Vagina (tissue), 2 donors: Measurements from ENCODE around the gene EPHB1. TPM values are rescaled to one million over a fixed set of nuclear protein-coding genes. Genes with fewer than 3 reads are reported as not detected.

Experiments
- DNase-seq, 2 donors: peaks; one replicate each; pipeline ENCODE4 v3.0.0-alpha.2; 2017; ENCODE audit errors: extremely low spot score in 2 of 2
- H3K27ac ChIP-seq: fragments of 200-600 bp; sonication (generic); one replicate; pipeline ENCODE4 v1.5.1; 2019
- H3K27me3 ChIP-seq: fragments of 200-600 bp; sonication (generic); one replicate; pipeline ENCODE4 v1.5.1; 2019
- H3K36me3 ChIP-seq, 2 donors: fragments of 200-600 bp; sonication (generic); one replicate each; pipeline ENCODE4 v1.5.1; 2017 to 2019
- H3K4me1 ChIP-seq: fragments of 200-600 bp; sonication (generic); one replicate; pipeline ENCODE4 v1.5.1; 2019
- H3K4me3 ChIP-seq, 2 donors: fragments of 200-600 bp; sonication (generic); 1 replicate in 1 of 2; 2 replicates in 1 of 2; pipeline ENCODE4 v1.5.1; 2016 to 2019
- H3K9me3 ChIP-seq: fragments of 200-600 bp; sonication (generic); one replicate; pipeline ENCODE4 v1.5.1; 2019
- CTCF ChIP-seq, 3 experiments: fragments of 450-650 bp in 2 of 3; fragments of 200-600 bp in 1 of 3; sonication (generic) in 1 of 3; IDR thresholded peaks; one replicate each; pipeline ENCODE4 v1.5.1; 2017 to 2019; ENCODE audit warnings: antibody characterized with exemption in 3 of 3, mild to moderate bottlenecking in 2 of 3, moderate library complexity in 2 of 3
- POLR2A ChIP-seq, 2 donors: fragments of 450-650 bp; IDR thresholded peaks; one replicate each; pipeline ENCODE4 v1.6.1; 2017; ENCODE audit warnings: antibody characterized with exemption in 2 of 2, mild to moderate bottlenecking in 2 of 2, moderate library complexity in 2 of 2
- POLR2AphosphoS5 ChIP-seq, 2 donors: sonication (generic); formaldehyde crosslinking; IDR thresholded peaks; one replicate each; pipeline ENCODE4 v1.9.0; 2017; ENCODE audit warnings: antibody characterized with exemption in 2 of 2, mild to moderate bottlenecking in 2 of 2, low read depth in 1 of 2; ENCODE audit not compliant: insufficient read depth in 1 of 2
- intact Hi-C: fragments of 100-400 bp; cut with DNase I; formaldehyde crosslinking; loops from one replicate; pipeline ENCODE4 v1.15.1; 2023
- total RNA-seq: library from RNA; depleted of rRNA; stranded (reverse); fragments of >200 nt; gene quantifications from one replicate; pipeline ENCODE4 v1.2.3, GENCODE V29; 2016

The EPHB1 gene
- total RNA-seq, 1 donor from 2014 or later: 2.2 TPM

GRCh38 chr3:135047061-135047460 is 252.0 kb downstream of the EPHB1 start:
- no peak for DNase-seq
- Histone ChIP-seq H3K27me3 (no peaks in the 10 kb centered on the region), H3K4me3 (no peak overlapping the region), H3K36me3 (no peaks in the 10 kb centered on the region), H3K4me1 (no peaks in the 10 kb centered on the region), H3K9me3 (no peaks in the 10 kb centered on the region), H3K27ac (no peak overlapping the region)
- TF ChIP-seq CTCF (IDR thresholded peaks at IDR 0.05) (no peak), POLR2A (IDR thresholded peaks at IDR 0.05) (no peak), POLR2AphosphoS5 (IDR thresholded peaks at IDR 0.05; ENCODE audit: insufficient read depth in 1 of 2, low read depth in 1 of 2) (no peak)
- intact Hi-C loops: no loop called here

GRCh38 chr3:135050536-135050935 is 255.5 kb downstream of the EPHB1 start:
- Histone ChIP-seq H3K4me3 (no peak overlapping the region), H3K4me1 (no peaks in the 10 kb centered on the region), H3K27me3 (no peaks in the 10 kb centered on the region), H3K9me3 (no peaks in the 10 kb centered on the region), H3K27ac (no peak overlapping the region), H3K36me3 (no peaks in the 10 kb centered on the region)
- intact Hi-C loops: no loop called here
- TF ChIP-seq CTCF (IDR thresholded peaks at IDR 0.05): no peak
- no peak for TF ChIP-seq POLR2A (IDR thresholded peaks at IDR 0.05)
- TF ChIP-seq POLR2AphosphoS5 (IDR thresholded peaks at IDR 0.05; ENCODE audit: insufficient read depth in 1 of 2, low read depth in 1 of 2): no peak
- DNase-seq: no peak

- Histone ChIP-seq H3K9me3 (no peaks in the 10 kb centered on the region), H3K4me1 (no peaks in the 10 kb centered on the region), H3K36me3 (no peaks in the 10 kb centered on the region), H3K27me3 (no peaks in the 10 kb centered on the region), H3K27ac (no peak overlapping the region), H3K4me3 (no peak overlapping the region)
- DNase-seq: no peak
- intact Hi-C loops: no loop called here
- TF ChIP-seq CTCF (IDR thresholded peaks at IDR 0.05) (no peak), POLR2A (IDR thresholded peaks at IDR 0.05) (no peak), POLR2AphosphoS5 (IDR thresholded peaks at IDR 0.05; ENCODE audit: insufficient read depth in 1 of 2, low read depth in 1 of 2) (no peak)
These were observed 256.4 kb downstream of the EPHB1 start for GRCh38 chr3:135051409-135051973.

GRCh38 chr3:135055449-135055848 is 260.4 kb downstream of the EPHB1 start:
- H3K9me3 ChIP-seq: no peaks in the 10 kb centered on the region
- no peak for TF ChIP-seq POLR2A (IDR thresholded peaks at IDR 0.05)
- TF ChIP-seq POLR2AphosphoS5 (IDR thresholded peaks at IDR 0.05; ENCODE audit: insufficient read depth in 1 of 2, low read depth in 1 of 2): no peak
- no peak for TF ChIP-seq CTCF (IDR thresholded peaks at IDR 0.05)
- no peaks in the 10 kb centered on the region for H3K36me3 ChIP-seq
- intact Hi-C loops: no loop called here
- no peaks in the 10 kb centered on the region for H3K4me1 ChIP-seq
- DNase-seq: peak in 1 of 2 donors; percentile 72
- H3K27me3 ChIP-seq: no peaks in the 10 kb centered on the region
- no peak overlapping the region for H3K4me3 ChIP-seq
- no peak overlapping the region for H3K27ac ChIP-seq

GRCh38 chr3:135056084-135056730 is 261.1 kb downstream of the EPHB1 start:
- Histone ChIP-seq H3K9me3 (no peaks in the 10 kb centered on the region), H3K27me3 (no peaks in the 10 kb centered on the region), H3K36me3 (no peaks in the 10 kb centered on the region), H3K27ac (no peak overlapping the region), H3K4me3 (no peak overlapping the region), H3K4me1 (no peaks in the 10 kb centered on the region)
- DNase-seq: peak; percentile 62 to 81
- intact Hi-C loops: no loop called here
- TF ChIP-seq POLR2AphosphoS5 (IDR thresholded peaks at IDR 0.05; ENCODE audit: insufficient read depth in 1 of 2, low read depth in 1 of 2) (no peak), CTCF (IDR thresholded peaks at IDR 0.05) (no peak), POLR2A (IDR thresholded peaks at IDR 0.05) (no peak)
